Ectodermal cell (in vitro differentiated cells): ENCODE measurements around the gene SH2D4B.

Experiments
- H3K27ac ChIP-seq: 2 replicates; pipeline ENCODE4 v1.7.0; 2013; ENCODE audit warnings: mild to moderate bottlenecking, low read depth, low read length; ENCODE audit not compliant: insufficient read depth, poor library complexity, severe bottlenecking
- H3K27me3 ChIP-seq: 2 replicates; pipeline ENCODE4 v1.7.0; 2013; ENCODE audit warnings: mild to moderate bottlenecking, low read length; ENCODE audit not compliant: insufficient read depth, control insufficient read depth, poor library complexity, severe bottlenecking
- H3K36me3 ChIP-seq: one replicate; pipeline ENCODE4 v1.7.0; 2013; ENCODE audit warnings: low read length; ENCODE audit not compliant: control insufficient read depth, insufficient read depth
- H3K4me1 ChIP-seq: one replicate; pipeline ENCODE4 v1.7.0; 2013; ENCODE audit warnings: low read length; ENCODE audit not compliant: control insufficient read depth, insufficient read depth
- H3K4me3 ChIP-seq: 2 replicates; pipeline ENCODE4 v1.7.0; 2013; ENCODE audit warnings: low read depth, low read length, control low read depth; ENCODE audit not compliant: insufficient read depth
- H3K9me3 ChIP-seq: 2 replicates; pipeline ENCODE4 v1.7.0; 2013; ENCODE audit warnings: mild to moderate bottlenecking, low read length, moderate library complexity; ENCODE audit not compliant: control insufficient read depth
- WGBS, 2 experiments: methylation state at CpG; one replicate each; pipeline ENCODE4 v1.1.7; 2013; ENCODE audit warnings: missing lambda C conversion rate in 2 of 2; 5-methylcytosine and 5-hydroxymethylcytosine counted together

Gene SH2D4B

DNA sequence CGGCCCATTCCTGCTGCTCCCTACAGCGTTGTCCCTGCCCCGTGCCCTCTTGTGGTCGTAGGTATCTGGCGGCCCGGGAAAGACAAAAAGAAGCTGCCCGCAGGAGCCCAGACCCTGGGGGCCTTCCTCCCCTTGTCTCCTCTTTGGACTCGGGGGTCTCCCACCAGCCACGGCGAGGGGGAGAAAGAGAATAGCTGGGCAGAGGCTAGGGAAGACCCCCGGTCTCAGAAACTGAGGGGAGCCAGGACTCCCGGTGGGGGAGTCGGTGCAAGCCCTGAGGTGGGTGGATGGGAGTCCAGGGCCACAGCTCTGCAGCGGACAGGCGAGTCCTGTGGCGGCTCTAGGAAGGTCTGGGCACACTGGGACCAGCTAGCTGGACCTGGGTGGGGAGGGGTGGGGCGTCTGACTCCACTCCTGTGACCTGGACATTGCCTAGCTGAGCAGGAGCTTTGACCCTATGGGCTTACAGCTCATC is 1.3 kb upstream of the SH2D4B start:
- 88 to 90% methylated on average over 17 of the region's 17 CpGs for WGBS, 2 experiments
- H3K9me3 ChIP-seq, result no peaks in the 10 kb centered on the region
- H3K4me1 ChIP-seq, result peaks cover 8% of the 10 kb centered on the region
- peak overlapping the region; percentile 20 for H3K4me3 ChIP-seq
- no peak overlapping the region for H3K27ac ChIP-seq
- H3K36me3 ChIP-seq, result no peaks in the 10 kb centered on the region
- no peaks in the 10 kb centered on the region for H3K27me3 ChIP-seq

DNA sequence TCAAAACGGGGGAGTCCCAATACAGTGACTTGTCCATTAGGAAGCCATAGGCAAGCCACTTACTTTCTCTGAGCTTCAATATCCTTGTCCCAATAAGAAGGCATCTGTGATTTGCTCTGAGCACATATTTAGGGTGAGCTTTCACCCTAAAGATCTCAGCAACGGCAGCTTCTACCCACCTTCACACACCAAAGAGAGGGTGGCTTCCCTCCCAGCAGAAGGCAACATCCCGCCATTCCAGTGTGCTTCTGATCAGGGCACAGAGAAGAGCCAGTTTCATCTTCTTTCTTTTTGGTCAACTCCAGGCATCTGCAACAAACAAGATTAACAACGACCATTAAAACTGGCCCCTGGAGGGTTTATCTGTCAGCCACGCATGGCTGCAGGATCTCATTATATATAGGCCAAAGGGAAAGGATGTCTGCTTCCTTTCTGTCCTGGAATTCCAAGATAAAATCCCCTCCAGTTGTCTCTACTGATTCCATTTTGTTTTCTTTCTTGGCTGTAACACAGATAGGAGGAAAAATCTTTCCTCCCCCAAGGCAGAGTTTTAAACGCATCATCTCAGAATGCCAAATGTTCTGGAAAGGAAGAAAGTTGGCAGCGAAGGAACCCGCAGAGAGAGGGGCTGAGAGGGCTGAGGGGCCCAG is 491 bp upstream of the SH2D4B start:
- Histone ChIP-seq H3K27me3 (no peaks in the 10 kb centered on the region), H3K4me1 (peaks cover 8% of the 10 kb centered on the region), H3K36me3 (no peaks in the 10 kb centered on the region), H3K4me3 (no peak overlapping the region), H3K9me3 (no peaks in the 10 kb centered on the region), H3K27ac (no peak overlapping the region)
- 88 to 91% methylated on average over 8 of the region's 8 CpGs for WGBS, 2 experiments

DNA sequence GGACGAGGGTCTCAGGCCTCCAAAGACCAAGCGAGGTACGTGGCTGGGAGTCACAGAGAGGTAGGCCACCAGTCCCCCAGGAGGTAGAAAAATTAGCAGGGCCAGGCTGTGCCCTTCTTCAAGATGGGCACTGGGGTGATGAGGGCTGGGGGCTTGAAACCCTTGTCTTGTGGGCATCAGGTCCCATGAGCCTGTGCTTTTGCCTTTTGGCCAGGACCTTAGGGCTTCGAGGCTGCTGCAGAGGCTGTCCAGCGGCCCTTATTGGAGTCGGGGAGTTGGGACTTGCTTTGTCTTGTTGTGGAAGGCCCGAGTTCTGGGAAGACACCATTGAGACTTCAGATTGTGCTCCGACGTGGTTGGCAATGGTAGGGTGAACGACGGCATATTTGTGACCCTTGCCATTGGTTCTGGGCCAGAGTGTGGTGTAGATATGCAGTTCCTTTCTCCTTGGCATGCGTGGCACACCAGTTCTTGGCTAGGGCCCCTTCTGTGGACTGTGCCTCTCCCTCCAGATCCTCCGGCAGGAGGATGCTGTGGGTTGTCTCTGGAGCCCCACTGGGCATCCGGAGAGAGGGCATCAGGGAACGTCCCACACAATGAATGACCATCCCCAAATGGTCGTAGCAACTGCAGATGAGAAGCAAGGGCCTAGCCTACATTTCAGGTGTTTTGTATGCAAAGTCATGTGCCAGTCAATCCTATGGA is 931 bp downstream of the SH2D4B start:
- Histone ChIP-seq H3K36me3 (no peaks in the 10 kb centered on the region), H3K9me3 (no peaks in the 10 kb centered on the region), H3K4me1 (peaks cover 8% of the 10 kb centered on the region), H3K4me3 (no peak overlapping the region), H3K27me3 (no peaks in the 10 kb centered on the region), H3K27ac (no peak overlapping the region)
- WGBS, 2 experiments, result 95 to 96% methylated on average over 16 of the region's 16 CpGs

DNA sequence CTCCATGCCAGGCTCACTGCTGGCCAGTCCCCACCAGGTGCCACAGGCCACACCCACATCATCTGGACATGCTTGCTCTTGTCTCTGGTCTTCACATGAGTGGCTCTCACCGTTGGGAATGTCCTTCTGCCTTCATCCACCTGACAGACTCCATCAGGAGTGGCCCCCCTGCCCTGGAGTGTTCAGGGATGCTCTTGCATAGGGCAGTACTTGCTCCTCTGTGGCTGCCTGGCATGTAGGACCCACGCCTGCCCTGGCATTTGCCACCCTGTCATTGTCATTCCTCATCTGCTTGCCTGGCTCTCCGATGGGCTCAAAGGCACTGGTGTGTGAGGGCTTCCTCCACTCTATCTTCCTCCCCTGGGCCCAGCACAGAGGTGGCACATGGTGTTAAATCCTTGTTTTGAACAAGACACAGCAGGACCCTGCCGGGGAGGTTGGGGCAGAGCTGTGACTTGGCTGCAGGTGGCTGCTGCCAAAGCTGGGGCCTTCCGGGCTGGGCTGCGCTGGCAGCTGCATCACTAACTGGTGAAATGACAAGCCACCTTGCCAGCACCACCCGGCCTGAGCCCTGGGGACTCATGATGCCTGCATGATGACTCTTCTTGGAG is 1.8 kb downstream of the SH2D4B start:
- WGBS, 2 experiments, result 86 to 90% methylated on average over 7 of the region's 7 CpGs
- no peaks in the 10 kb centered on the region for H3K36me3 ChIP-seq
- H3K4me1 ChIP-seq, result peaks cover 8% of the 10 kb centered on the region
- no peaks in the 10 kb centered on the region for H3K27me3 ChIP-seq
- H3K9me3 ChIP-seq, result no peaks in the 10 kb centered on the region
- no peak overlapping the region for H3K27ac ChIP-seq
- H3K4me3 ChIP-seq, result no peak overlapping the region

DNA sequence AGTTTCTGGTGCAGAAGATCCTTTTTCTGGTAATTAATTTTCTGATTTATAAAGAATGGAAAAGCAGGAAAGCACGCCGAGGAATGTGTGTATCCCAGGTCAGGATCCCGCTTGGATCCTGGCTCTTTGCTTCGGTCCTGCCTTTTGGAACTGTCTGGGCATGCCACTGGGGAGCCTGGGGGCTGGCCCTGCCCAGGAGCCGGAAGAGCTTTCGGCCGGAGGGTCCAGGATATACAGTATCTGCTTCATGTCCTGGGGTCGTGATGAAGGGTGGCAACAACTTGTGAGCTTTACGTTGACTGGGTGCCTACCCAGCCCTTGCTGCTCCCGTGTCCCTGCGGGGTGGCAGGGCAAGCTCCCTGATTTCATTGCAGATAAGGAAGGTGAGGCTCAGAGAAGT is 2.4 kb downstream of the SH2D4B start:
- H3K36me3 ChIP-seq, result no peaks in the 10 kb centered on the region
- WGBS, 2 experiments, result 94% methylated on average over 11 of the region's 11 CpGs
- no peaks in the 10 kb centered on the region for H3K9me3 ChIP-seq
- no peaks in the 10 kb centered on the region for H3K27me3 ChIP-seq
- H3K4me1 ChIP-seq, result peaks cover 8% of the 10 kb centered on the region
- H3K27ac ChIP-seq, result no peak overlapping the region
- no peak overlapping the region for H3K4me3 ChIP-seq

DNA sequence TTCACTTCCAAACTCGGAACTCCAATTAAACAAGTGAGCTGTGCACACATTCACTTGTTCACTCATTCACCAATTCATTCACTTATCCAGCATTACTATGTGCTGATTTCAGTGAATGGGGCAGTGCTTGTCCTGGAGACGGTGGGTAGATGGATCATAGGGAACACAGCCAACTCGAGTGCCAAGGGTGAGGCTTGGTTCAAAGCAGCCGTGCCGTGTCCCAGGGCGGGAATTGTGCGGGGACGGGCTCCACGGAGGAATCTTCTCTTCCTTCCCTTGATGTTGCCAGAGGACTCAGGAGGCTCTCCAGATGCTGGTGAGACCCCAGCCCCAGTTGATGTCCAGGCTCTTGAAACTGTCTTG is 2.9 kb downstream of the SH2D4B start:
- 93 to 94% methylated on average over 9 of the region's 9 CpGs for WGBS, 2 experiments
- H3K36me3 ChIP-seq, result no peaks in the 10 kb centered on the region
- peaks cover 8% of the 10 kb centered on the region for H3K4me1 ChIP-seq
- no peaks in the 10 kb centered on the region for H3K27me3 ChIP-seq
- H3K27ac ChIP-seq, result no peak overlapping the region
- H3K9me3 ChIP-seq, result no peaks in the 10 kb centered on the region
- H3K4me3 ChIP-seq, result no peak overlapping the region

DNA sequence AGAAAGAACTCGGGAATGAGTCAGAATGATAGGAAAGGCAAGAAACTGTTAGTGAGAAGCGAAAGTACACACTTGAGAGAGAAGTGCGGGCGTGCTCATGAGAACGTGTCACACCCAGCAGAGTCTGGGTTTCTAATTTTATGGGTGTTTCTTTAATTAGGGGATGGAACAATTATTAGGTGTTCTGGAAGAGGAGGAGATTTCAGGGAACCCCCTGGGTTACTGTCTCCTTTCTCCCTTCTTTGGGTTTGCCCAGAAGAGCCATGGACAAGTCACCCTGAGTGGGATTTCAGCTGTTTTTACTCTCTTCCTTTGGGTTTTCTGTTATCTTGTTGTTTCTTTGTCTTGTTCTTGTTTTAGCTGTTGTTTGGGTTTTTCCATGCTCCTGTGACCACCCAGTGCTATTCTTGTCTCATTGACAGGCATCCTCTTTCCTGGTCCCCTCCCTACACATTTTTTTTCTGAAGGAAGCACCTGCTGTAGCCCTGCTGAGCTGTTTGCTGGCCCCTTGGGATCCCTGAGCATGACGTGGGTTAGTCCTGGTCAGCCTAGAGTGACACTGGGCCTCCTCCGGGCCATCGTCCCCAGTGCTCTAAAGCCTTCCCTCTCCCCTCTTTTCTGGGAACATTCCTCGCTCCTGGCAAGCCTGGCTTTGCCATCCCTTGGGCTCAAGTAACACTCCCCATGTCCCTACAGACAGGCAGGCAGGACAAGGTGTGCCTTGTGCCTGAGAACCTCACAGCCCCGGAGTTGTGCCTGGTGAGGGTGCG is 3.5 kb downstream of the SH2D4B start:
- Histone ChIP-seq H3K4me1 (peaks cover 8% of the 10 kb centered on the region), H3K9me3 (no peaks in the 10 kb centered on the region), H3K27me3 (no peaks in the 10 kb centered on the region), H3K27ac (no peak overlapping the region), H3K4me3 (no peak overlapping the region), H3K36me3 (no peaks in the 10 kb centered on the region)
- 88% methylated on average over 11 of the region's 11 CpGs for WGBS, 2 experiments

DNA sequence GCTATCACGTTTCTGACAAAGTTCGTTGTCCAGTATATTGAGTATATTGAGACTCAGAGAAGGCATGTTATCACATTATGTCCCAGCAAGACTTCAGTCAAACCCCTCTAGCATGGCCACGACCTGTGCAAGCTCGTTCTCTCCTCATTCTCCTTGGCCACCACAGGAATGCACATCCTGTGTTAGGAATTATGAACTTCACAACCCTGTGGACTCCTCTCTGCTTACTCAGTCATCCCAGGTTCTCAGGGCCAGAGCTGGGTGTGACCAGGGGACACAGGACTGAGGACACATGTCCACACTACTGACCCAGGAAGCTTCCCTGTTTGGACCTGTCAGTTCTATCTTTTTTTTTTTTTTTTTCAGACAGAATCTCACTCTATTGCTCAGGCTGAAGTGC is 4.4 kb downstream of the SH2D4B start:
- no peaks in the 10 kb centered on the region for H3K9me3 ChIP-seq
- H3K27ac ChIP-seq, result no peak overlapping the region
- no peak overlapping the region for H3K4me3 ChIP-seq
- WGBS, 2 experiments, result 86 to 98% methylated on average over 4 of the region's 4 CpGs
- no peaks in the 10 kb centered on the region for H3K36me3 ChIP-seq
- peaks cover 7% of the 10 kb centered on the region for H3K4me1 ChIP-seq
- no peaks in the 10 kb centered on the region for H3K27me3 ChIP-seq

DNA sequence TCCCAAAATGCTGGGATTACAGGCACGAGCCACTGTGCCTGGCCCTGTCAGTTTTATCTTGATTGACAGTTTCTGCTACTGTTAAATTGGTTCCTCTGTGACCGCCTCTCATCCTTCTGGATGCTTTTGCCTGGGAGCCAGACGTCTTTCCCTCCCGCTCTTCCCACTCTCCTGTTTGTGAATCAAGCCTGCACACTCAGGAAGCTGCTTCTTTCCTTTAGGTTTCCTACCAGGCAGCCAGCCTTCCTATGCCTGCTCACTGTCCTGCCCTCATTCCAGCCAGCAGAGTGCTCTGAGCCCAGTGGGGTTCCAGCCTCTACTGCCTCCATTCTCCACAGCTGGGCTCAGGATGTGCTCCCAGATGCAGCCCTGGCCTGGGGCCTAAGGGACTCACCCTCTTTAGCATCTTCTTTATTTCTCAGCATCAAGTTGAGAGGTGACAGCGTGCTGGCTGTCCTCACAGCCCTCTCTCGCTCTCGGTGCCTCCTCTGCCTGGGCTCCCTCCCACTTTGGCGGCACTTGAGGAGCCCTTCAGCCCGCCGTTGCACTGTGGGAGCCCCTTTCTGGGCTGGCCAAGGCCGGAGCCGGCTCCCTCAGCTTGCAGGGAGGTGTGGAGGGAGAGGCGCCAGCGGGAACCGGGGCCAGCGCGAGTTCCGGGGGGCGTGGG is 5.1 kb downstream of the SH2D4B start:
- no peaks in the 10 kb centered on the region for H3K27me3 ChIP-seq
- no peak overlapping the region for H3K27ac ChIP-seq
- H3K4me1 ChIP-seq, result peaks cover under 1% of the 10 kb centered on the region
- WGBS, 2 experiments, result 93 to 94% methylated on average over 19 of the region's 19 CpGs
- no peak overlapping the region for H3K4me3 ChIP-seq
- no peaks in the 10 kb centered on the region for H3K9me3 ChIP-seq
- no peaks in the 10 kb centered on the region for H3K36me3 ChIP-seq
